ENCODE measurements around the gene MROH7.
"Not testable (repeated sequence)": the region's sequence is repeated elsewhere in the genome, so short reads cannot be mapped to it uniquely, and the experiment has no call there.

The MROH7 gene

GRCh38 chr1:54614024-54614423 is 27.6 kb upstream of the MROH7 start:
- Histone ChIP-seq H3K27me3 (ENCODE audit: control insufficient read depth, insufficient read depth, low read length) (no peaks in the 10 kb centered on the region), H3K9me3 (ENCODE audit: control insufficient read depth, insufficient read depth, low read length) (no peaks in the 10 kb centered on the region), H3K36me3 (ENCODE audit: control insufficient read depth, insufficient read depth, low read length) (peaks cover 3% of the 10 kb centered on the region), H3K4me1 (ENCODE audit: control insufficient read depth, insufficient read depth, low read length) (no peaks in the 10 kb centered on the region), H3K9ac (ENCODE audit: low read depth, low read length) (no peak overlapping the region), H3K4me3 (ENCODE audit: low read depth, low read length) (no peak overlapping the region)

DNA sequence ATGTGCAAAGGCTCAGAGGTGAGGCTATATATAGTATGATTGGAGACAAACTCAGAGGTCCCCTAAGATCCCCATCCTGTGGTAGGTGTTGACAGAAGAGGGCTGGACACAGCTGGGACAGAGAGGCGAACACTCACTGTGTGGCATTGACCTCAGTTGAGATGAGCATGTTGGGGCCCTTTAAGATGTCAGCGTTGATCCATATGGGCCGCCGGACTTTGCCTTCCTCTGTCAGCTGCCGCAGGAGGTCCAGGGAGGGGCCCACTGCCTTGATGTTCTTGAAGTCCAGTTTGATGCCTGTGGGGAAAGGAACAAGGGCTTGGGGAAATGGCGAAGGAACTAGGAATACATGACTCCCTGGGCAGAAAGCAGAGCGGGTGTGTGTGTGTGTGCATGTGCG is 27.0 kb upstream of the MROH7 start:
- Histone ChIP-seq H3K4me1 (ENCODE audit: control insufficient read depth, insufficient read depth, low read length) (no peaks in the 10 kb centered on the region), H3K27me3 (ENCODE audit: control insufficient read depth, insufficient read depth, low read length) (no peaks in the 10 kb centered on the region)

GRCh38 chr1:54615531-54616279 is 25.9 kb upstream of the MROH7 start:
- Histone ChIP-seq H3K9ac (ENCODE audit: low read depth, low read length) (no peak overlapping the region), H3K4me1 (ENCODE audit: control insufficient read depth, insufficient read depth, low read length) (no peaks in the 10 kb centered on the region), H3K9me3 (ENCODE audit: control insufficient read depth, insufficient read depth, low read length) (no peaks in the 10 kb centered on the region), H3K4me3 (ENCODE audit: low read depth, low read length) (no peak overlapping the region), H3K36me3 (ENCODE audit: control insufficient read depth, insufficient read depth, low read length) (no peaks in the 10 kb centered on the region), H3K27me3 (ENCODE audit: control insufficient read depth, insufficient read depth, low read length) (no peaks in the 10 kb centered on the region)

More for the DNA sequence above, 27.0 kb upstream of the MROH7 start:
- H3K36me3 ChIP-seq (ENCODE audit: control insufficient read depth, insufficient read depth, low read length), result no peaks in the 10 kb centered on the region
- H3K4me3 ChIP-seq (ENCODE audit: low read depth, low read length), result no peak overlapping the region
- no peaks in the 10 kb centered on the region for H3K9me3 ChIP-seq (ENCODE audit: control insufficient read depth, insufficient read depth, low read length)
- H3K9ac ChIP-seq (ENCODE audit: low read depth, low read length), result no peak overlapping the region

DNA sequence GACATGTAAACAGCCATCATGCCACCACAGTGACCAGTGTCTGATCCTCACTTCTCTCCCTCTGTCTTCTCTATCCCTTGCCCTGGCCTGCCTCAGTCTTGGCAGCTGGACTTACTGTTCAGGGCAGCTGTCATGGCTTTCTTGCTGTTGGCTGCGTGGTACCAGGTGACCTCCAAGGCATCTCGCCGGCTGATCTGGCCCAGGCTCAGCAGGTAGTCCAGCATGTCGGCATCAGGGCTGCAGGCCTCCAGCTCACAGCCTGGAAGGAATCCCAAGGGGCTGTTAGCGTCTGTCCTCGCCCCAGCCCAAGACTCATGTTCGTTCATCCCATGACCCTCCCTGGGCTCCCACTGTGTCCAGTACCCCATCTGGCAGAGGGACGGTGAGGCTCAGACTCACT is 21.8 kb upstream of the MROH7 start:
- no peak overlapping the region for H3K9ac ChIP-seq (ENCODE audit: low read depth, low read length)
- no peaks in the 10 kb centered on the region for H3K9me3 ChIP-seq (ENCODE audit: control insufficient read depth, insufficient read depth, low read length)
- H3K36me3 ChIP-seq (ENCODE audit: control insufficient read depth, insufficient read depth, low read length), result no peaks in the 10 kb centered on the region
- no peaks in the 10 kb centered on the region for H3K4me1 ChIP-seq (ENCODE audit: control insufficient read depth, insufficient read depth, low read length)
- H3K27me3 ChIP-seq (ENCODE audit: control insufficient read depth, insufficient read depth, low read length), result no peaks in the 10 kb centered on the region
- no peak overlapping the region for H3K4me3 ChIP-seq (ENCODE audit: low read depth, low read length)

DNA sequence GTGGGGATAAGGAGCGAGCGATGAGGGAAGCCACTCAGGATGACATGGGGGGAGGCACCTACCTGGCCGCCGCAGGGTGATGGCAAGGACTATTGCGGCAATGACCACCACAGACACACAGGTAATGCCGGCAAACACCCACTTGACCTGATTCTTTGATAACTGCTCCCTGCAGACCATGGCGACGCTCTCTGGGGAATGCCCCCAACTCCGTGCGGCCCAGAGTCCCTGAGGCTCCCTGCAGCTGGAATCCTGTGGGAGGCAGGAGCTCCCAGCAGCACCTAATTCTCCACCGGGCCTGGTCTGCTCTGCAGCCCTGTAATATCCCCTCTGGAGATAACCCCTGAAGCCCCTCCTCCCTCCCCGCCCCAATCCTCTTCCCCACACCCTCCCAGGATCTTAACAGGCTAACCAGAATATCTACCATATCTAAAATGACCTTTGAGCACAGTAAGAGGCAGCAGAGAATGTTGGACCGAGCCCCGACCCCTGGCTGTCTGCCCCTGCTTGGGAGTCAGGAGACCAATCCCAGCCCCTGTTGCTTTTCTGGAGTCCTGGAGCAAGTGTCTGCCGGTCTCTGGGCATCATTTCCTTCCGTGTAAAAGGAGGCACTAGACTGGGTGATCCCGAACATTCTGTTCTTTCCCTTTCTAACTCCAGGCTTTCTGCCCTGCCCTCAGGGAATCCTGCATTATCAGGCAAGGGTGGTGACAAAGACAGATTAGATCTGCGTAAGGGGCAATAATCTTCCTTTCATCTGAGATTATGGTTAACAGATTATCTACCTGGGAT is 18.2 kb upstream of the MROH7 start, which contains the start of gene FAM151A:
TSS of gene FAM151A (minus strand) at position 310 of the 792 bp plus-strand sequence. CDS start at position 180, 130 bp downstream.
- Histone ChIP-seq H3K9me3 (ENCODE audit: control insufficient read depth, insufficient read depth, low read length) (no peaks in the 10 kb centered on the region), H3K4me1 (ENCODE audit: control insufficient read depth, insufficient read depth, low read length) (no peaks in the 10 kb centered on the region), H3K4me3 (ENCODE audit: low read depth, low read length) (no peak within 1 kb of the TSS), H3K36me3 (ENCODE audit: control insufficient read depth, insufficient read depth, low read length) (no peaks in the 10 kb centered on the region), H3K27me3 (ENCODE audit: control insufficient read depth, insufficient read depth, low read length) (no peaks in the 10 kb centered on the region), H3K9ac (ENCODE audit: low read depth, low read length) (no peak within 1 kb of the TSS)

DNA sequence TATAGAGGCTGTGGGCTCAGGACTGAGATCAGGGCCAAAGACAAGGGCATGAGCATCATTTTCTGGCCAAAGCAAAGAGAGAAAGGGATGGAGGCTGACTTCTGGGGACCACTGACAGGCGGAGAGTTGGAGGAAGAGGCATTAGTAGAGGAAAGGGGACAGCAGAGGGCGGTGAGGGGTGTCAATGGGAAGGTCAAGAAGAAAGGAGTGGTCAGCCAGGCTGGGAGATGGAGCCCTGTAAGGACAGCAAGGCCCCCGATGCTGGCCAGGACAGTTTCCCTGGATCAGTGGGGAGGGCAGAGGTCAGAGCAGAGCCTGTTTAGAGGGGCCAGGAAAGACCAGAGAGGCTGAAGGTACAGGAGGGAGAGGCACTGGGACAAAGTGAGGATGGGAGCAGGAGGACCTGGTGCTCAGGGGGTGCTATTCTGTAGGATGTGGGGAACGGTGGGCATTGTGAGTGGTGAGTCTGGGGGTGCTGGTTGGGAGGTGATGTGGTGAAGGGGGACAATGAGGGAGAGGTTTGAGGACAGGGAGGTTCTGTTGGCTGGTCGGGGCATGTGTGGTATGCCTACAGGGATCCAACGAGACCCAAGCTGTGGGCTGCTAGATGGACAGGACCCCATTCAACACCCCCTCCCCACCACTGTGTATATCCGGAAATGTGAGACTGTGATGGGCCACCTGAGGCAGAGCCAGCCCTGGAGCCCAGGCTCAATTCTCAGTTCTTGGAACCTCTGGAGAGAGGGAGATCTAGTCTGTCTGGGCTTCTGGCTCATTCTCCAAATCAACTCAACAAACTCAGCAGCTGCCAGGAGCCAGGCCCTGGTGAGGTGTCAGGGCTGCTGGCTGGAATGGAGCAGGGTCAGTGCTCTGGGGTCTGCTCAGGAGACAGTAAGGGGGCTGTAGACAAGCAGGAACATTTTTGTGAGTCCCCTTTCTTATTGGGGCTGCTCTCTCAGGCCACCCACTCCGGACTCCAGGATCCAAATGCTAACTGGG is 16.8 kb upstream of the MROH7 start:
- H3K9ac ChIP-seq (ENCODE audit: low read depth, low read length), result no peak overlapping the region
- H3K36me3 ChIP-seq (ENCODE audit: control insufficient read depth, insufficient read depth, low read length), result no peaks in the 10 kb centered on the region
- H3K4me3 ChIP-seq (ENCODE audit: low read depth, low read length), result no peak overlapping the region
- no peaks in the 10 kb centered on the region for H3K4me1 ChIP-seq (ENCODE audit: control insufficient read depth, insufficient read depth, low read length)
- H3K27me3 ChIP-seq (ENCODE audit: control insufficient read depth, insufficient read depth, low read length), result no peaks in the 10 kb centered on the region
- H3K9me3 ChIP-seq (ENCODE audit: control insufficient read depth, insufficient read depth, low read length), result no peaks in the 10 kb centered on the region

DNA sequence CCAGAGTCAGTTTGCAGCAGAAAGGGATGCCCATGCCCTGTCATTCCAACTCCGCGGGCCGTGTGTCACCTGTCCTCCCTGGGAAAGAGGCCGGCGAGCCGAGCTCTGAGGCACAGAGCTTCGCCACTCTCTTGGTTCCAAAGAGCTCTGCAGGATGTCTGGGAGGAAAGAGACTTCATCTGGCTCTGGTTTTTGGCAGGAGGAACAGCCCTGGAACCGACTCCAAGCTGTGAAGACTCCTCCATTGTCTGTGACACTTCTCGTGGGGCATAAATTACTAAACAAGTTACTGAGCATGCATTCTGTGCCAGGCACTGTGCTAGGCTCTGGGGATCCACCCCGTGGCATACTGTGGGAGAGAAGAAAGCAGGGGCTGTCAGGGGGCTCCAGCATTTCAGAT is 14.4 kb upstream of the MROH7 start:
- Histone ChIP-seq H3K4me1 (ENCODE audit: control insufficient read depth, insufficient read depth, low read length) (no peaks in the 10 kb centered on the region), H3K9me3 (ENCODE audit: control insufficient read depth, insufficient read depth, low read length) (no peaks in the 10 kb centered on the region), H3K36me3 (ENCODE audit: control insufficient read depth, insufficient read depth, low read length) (no peaks in the 10 kb centered on the region), H3K27me3 (ENCODE audit: control insufficient read depth, insufficient read depth, low read length) (no peaks in the 10 kb centered on the region), H3K9ac (ENCODE audit: low read depth, low read length) (no peak overlapping the region), H3K4me3 (ENCODE audit: low read depth, low read length) (no peak overlapping the region)

DNA sequence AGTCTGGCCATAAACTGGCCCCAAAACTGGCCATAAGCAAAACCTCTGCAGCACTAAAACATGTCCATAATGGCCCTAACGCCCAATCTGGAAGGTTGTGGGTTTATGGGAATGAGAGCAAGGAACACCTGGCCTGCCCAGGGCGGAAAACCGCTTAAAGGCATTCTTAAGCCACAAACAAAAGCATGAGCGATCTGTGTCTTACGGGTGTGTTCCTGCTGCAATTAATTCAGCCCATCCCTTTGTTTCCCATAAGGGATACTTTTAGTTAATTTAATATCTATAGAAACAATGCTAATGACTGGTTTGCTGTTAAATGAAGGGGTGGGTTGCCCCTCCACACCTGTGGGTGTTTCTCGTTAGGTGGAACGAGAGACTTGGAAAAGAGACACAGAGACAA is 5.8 kb upstream of the MROH7 start:
- H3K4me3 ChIP-seq (ENCODE audit: low read depth, low read length); H3K27me3 ChIP-seq (ENCODE audit: control insufficient read depth, insufficient read depth, low read length); H3K36me3 ChIP-seq (ENCODE audit: control insufficient read depth, insufficient read depth, low read length); H3K9ac ChIP-seq (ENCODE audit: low read depth, low read length); H3K4me1 ChIP-seq (ENCODE audit: control insufficient read depth, insufficient read depth, low read length); H3K9me3 ChIP-seq (ENCODE audit: control insufficient read depth, insufficient read depth, low read length): not testable (repeated sequence)

DNA sequence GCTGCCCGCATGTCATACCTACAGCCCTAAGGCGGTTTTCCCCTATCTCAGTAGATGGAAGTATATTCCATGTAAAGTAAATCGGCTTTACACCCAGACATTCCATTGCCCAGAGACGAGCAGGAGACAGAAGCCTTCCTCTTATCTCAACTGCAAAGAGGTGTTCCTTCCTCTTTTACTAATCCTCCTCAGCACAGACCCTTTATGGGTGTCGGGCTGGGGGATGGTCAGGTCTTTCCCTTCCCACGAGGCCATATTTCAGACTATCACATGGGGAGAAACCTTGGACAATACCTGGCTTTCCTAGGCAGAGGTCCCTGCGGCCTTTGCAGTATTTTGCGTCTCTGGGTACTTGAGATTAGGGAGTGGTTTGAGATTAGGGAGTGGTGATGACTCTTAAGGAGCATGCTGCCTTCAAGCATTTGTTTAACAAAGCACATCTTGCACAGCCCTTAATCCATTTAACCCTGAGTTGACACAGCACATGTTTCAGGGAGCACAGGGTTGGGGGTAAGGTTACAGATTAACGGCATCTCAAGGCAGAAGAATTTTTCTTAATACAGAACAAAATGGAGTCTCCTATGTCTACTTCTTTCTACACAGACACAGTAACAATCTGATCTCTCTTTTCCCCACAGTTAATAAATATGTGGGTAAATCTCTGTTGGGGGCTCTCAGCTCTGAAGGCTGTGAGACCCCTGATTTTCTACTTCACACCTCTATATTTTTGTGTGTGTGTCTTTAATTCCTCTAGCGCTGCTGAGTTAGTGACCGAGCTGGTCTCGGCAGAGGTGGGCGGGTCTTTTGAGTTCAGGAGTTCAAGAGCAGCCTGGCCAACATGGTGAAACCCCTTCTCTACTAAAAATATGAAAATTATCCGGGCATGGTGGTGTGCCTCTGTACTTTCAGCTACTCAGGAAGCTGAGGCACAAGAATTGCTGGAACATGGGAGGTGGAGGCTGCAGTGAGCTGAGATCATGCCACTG is 4.8 kb upstream of the MROH7 start:
- H3K4me1 ChIP-seq (ENCODE audit: control insufficient read depth, insufficient read depth, low read length); H3K9ac ChIP-seq (ENCODE audit: low read depth, low read length): not testable (repeated sequence)

DNA sequence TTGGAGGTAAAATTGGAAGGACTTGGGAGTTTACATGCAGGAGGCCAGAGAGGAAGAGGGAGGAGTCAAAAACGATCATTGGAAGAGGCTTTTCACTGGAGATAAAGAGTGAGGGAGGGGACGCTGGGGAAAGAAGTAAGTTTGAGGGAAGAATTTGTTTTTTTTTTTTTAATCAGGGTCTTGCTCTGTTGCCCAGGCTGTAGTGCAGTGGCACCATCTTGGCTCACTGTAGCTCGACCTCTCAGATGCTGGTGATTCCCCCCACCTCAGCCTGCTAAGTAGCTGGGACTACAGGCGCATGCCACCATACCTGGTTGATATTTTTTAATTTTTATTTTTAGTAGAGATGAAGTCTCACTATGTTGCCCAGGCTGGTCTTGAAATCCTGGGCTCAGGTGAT is 1.2 kb upstream of the MROH7 start:
- no peaks in the 10 kb centered on the region for H3K27me3 ChIP-seq (ENCODE audit: control insufficient read depth, insufficient read depth, low read length)
- no peaks in the 10 kb centered on the region for H3K9me3 ChIP-seq (ENCODE audit: control insufficient read depth, insufficient read depth, low read length)
- H3K4me3 ChIP-seq (ENCODE audit: low read depth, low read length), result no peak overlapping the region
- H3K4me1 ChIP-seq (ENCODE audit: control insufficient read depth, insufficient read depth, low read length), result no peaks in the 10 kb centered on the region
- no peaks in the 10 kb centered on the region for H3K36me3 ChIP-seq (ENCODE audit: control insufficient read depth, insufficient read depth, low read length)
- no peak overlapping the region for H3K9ac ChIP-seq (ENCODE audit: low read depth, low read length)

More for the DNA sequence above, 4.8 kb upstream of the MROH7 start:
- not testable (repeated sequence) for H3K9me3 ChIP-seq (ENCODE audit: control insufficient read depth, insufficient read depth, low read length); H3K4me3 ChIP-seq (ENCODE audit: low read depth, low read length); H3K27me3 ChIP-seq (ENCODE audit: control insufficient read depth, insufficient read depth, low read length); H3K36me3 ChIP-seq (ENCODE audit: control insufficient read depth, insufficient read depth, low read length)

Measured in iPS-15b (cell line).